ENCODE results near the gene ITGB6.
"Not testable (repeated sequence)": the region's sequence is repeated elsewhere in the genome, so short reads cannot be mapped to it uniquely, and the experiment has no call there.

ITGB6 gene

GRCh38 chr2:160165996-160166395 is 34.1 kb downstream of the ITGB6 start:
- no peak for TF ChIP-seq CTCF (IDR thresholded peaks at IDR 0.05; ENCODE audit: low read depth, low read length)
- DNase-seq (ENCODE audit: extremely low read depth, low read depth), result no peak

DNA sequence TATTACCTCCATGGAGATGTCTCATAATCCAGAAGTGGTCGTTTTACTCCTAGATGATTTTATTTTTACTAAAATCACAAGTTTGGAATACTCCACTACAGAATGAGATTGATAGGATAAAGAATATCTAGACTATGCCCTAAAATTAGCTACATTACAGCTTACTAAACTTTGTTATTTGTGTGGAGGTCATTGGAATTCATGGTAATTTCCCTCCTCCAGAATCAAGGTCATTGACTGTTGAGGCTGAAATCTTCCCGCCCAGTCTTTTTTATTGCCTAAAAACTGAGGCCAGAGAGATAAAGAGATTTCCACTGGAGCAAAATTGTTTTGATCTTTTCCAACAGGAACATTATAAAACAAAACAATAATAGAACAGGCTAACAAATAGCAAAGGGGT is 35.0 kb downstream of the ITGB6 start:
- no peak for DNase-seq (ENCODE audit: extremely low read depth, low read depth)
- TF ChIP-seq CTCF (IDR thresholded peaks at IDR 0.05; ENCODE audit: low read depth, low read length), result no peak

- no peak for TF ChIP-seq CTCF (IDR thresholded peaks at IDR 0.05; ENCODE audit: low read depth, low read length)
- no peak for DNase-seq (ENCODE audit: extremely low read depth, low read depth)
Measured at GRCh38 chr2:160157861-160158829, 41.9 kb downstream of the ITGB6 start.

DNA sequence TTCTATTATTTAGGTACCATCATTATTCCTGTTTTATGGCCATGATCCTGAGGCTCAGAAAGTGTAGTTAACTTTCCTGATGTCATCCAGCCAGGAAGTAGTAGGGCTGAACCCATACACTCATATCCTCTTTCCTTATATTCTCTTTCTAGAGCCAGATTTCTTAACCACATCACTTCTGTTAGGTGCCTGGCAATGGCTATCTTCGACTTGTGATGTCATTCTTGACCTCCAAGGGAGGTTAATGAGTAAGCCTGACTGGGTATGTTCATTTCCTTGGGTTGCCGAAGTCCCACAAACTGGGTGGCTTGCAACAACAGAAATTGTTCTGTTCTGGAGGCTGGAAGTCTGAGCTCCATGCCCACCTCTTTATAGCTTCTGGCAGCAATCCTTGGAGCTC is 43.4 kb downstream of the ITGB6 start:
- DNase-seq (ENCODE audit: extremely low read depth, low read depth), result no peak
- TF ChIP-seq CTCF (IDR thresholded peaks at IDR 0.05; ENCODE audit: low read depth, low read length), result no peak

DNA sequence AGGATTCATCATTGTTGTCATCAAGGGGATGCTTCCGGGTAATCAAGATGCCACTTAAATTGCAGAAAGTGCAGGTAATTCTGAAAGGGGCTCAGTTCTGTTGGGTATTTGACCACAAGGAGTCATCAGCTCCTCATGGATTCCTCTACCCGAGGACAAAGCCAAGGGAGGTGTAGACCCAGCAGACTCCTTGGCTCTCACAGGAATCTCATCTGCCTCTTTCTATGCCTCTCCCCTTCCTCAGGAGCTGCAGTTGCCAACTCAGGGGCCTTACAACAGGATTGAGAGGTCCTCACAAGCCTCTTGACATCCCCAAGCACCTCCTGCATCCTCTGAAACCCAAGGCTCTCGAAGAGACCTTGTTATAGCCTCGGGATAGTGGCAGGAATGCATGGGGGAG is 44.0 kb downstream of the ITGB6 start:
- no peak for TF ChIP-seq CTCF (IDR thresholded peaks at IDR 0.05; ENCODE audit: low read depth, low read length)
- no peak for DNase-seq (ENCODE audit: extremely low read depth, low read depth)

DNA sequence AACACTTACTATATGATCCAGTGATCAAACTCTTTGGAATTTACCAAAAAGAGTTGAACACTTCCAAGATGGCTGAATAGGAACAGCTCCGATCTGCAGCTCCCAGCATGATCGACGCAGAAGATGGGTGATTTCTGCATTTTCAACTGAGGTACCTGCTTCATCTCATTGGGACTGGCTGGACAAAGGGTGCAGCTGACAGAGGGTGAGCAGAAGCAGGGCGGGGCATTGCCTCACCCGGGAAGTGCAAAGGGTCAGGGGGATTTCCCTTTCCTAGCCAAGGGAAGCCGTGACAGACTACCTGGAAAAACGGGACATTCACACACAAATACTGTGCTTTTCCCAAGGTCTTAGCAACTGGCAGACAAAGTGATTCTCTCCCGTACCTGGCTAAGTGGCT is 51.7 kb downstream of the ITGB6 start:
- not testable (repeated sequence) for DNase-seq (ENCODE audit: extremely low read depth, low read depth)

DNA sequence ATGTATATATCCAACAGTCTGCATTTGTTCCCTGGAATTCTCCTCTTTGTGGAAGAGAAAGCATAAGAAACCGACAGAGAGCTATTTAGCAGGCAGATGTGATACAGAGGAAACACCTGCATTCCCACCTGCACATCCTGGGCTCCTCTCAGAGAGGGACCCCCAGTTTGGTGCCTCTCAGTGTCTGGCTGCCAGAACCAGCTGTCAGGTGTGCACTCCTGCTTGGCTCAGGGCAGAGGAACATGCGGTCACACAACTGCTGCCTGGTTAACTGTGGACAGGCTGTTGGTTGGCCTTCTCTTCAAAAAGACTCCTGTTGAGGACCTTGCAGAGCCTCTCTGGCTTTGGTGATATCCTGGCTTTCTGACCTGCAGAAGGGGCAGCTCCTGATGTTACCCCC is 54.6 kb downstream of the ITGB6 start:
- DNase-seq (ENCODE audit: extremely low read depth, low read depth), result no peak

More for the DNA sequence above, 54.6 kb downstream of the ITGB6 start:
- no peak for TF ChIP-seq CTCF (IDR thresholded peaks at IDR 0.05; ENCODE audit: low read depth, low read length)

Data from AG09319 (cell line).